ENCODE data around the gene CILP.

CILP gene

GRCh38 chr15:65147902-65148301, 63.4 kb downstream of the CILP start:
- DNase-seq (ENCODE audit: low read depth in 2 of 2, low spot score in 1 of 2) = no peak

GRCh38 chr15:65146438-65146837, 64.8 kb downstream of the CILP start:
- no peak for DNase-seq (ENCODE audit: low read depth in 2 of 2, low spot score in 1 of 2)
